ENCODE results near the gene SIGLEC5. TPM values are rescaled to one million over a fixed set of nuclear protein-coding genes. Genes with fewer than 3 reads are reported as not detected.

Gene SIGLEC5
- total RNA-seq, 4 donors from 2014 or later: 0.94 TPM; not detected in 3

DNA sequence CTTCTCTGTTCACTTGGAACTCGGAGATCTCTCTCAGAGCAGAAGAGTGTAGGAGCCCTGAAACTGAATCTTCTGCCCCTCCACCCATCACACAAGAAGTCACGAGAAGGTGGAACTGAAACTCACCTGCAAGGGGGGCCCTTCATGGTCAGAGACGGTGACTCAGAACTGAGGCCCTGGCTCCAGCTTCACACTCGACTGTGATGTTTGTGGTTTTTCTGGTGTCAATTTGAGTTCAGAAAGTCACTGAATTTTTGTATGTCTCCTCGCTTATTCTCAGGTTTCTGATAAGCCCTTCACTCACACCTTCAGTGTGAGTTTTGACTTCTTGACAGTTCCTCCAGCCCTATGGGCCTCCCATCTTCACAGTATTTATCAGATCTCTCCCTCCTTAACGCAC lies 23.1 kb downstream of the SIGLEC5 start:
- intact Hi-C loops (cut with DNase I): no loop called here
- no peaks in the 10 kb centered on the region for H3K36me3 ChIP-seq
- H3K4me1 ChIP-seq: no peaks in the 10 kb centered on the region
- no peak overlapping the region for H3K27ac ChIP-seq
- DNase-seq: no peak
- peaks cover 0 to 4% (median 0%) of the 10 kb centered on the region in 4 donors for H3K27me3 ChIP-seq
- H3K9me3 ChIP-seq: no peaks in the 10 kb centered on the region
- TF ChIP-seq CTCF (IDR thresholded peaks at IDR 0.05) (no peak), POLR2A (IDR thresholded peaks at IDR 0.05) (no peak)
- WGBS, 2 donors: 56 to 63% methylated on average over 4 to 5 of the region's 6 CpGs
- H3K4me3 ChIP-seq: no peak overlapping the region

GRCh38 chr19:51602189-51602854 lies 27.9 kb downstream of the SIGLEC5 start:
- Histone ChIP-seq H3K36me3 (no peaks in the 10 kb centered on the region), H3K4me3 (no peak overlapping the region), H3K4me1 (no peaks in the 10 kb centered on the region), H3K9me3 (no peaks in the 10 kb centered on the region), H3K27ac (no peak overlapping the region), H3K27me3 (peaks cover 0 to 46% (median 0%) of the 10 kb centered on the region in 4 donors)
- intact Hi-C loops (cut with DNase I): no loop called here
- no peak for DNase-seq
- 79 to 91% methylated on average over 19 to 20 of the region's 20 CpGs for WGBS, 2 donors
- no peak for TF ChIP-seq POLR2A (IDR thresholded peaks at IDR 0.05)
- no peak for TF ChIP-seq CTCF (IDR thresholded peaks at IDR 0.05)

GRCh38 chr19:51600940-51601580 lies 29.1 kb downstream of the SIGLEC5 start:
- Histone ChIP-seq H3K36me3 (no peaks in the 10 kb centered on the region), H3K27me3 (peaks cover 0 to 46% (median 0%) of the 10 kb centered on the region in 4 donors), H3K4me3 (peak overlapping the region in 1 of 4 donors; percentile 23), H3K4me1 (no peaks in the 10 kb centered on the region), H3K27ac (no peak overlapping the region), H3K9me3 (no peaks in the 10 kb centered on the region)
- no peak for DNase-seq
- no peak for TF ChIP-seq CTCF (IDR thresholded peaks at IDR 0.05)
- no peak for TF ChIP-seq POLR2A (IDR thresholded peaks at IDR 0.05)
- 44 to 45% methylated on average over 10 to 15 of the region's 59 CpGs for WGBS, 2 donors
- intact Hi-C loops (cut with DNase I): no loop called here

DNA sequence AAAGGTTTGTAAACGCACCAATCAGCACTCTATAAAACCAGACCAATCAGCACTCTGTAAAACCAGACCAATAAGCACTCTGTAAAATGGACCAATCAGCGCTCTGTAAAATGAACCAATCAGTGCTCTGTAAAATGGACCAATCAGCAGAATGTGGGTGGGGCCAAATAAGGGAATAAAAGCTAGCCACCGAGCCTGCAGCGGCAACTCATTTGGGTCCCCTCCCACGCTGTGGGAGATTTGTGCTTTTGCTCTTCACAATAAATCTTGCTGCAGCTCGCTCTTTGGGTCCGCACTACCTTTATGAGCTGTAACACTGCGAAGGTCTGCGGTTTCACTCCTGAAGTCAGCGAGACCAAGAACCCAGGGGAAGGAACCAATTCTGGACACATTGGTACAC lies 31.1 kb downstream of the SIGLEC5 start:
- DNase-seq: no peak
- Histone ChIP-seq H3K27me3 (peaks cover 0 to 46% (median 0%) of the 10 kb centered on the region in 4 donors), H3K9me3 (no peaks in the 10 kb centered on the region), H3K27ac (no peak overlapping the region), H3K36me3 (no peaks in the 10 kb centered on the region), H3K4me1 (peaks cover 3 to 9% (median 6%) of the 10 kb centered on the region in 3 donors), H3K4me3 (no peak overlapping the region)
- TF ChIP-seq CTCF (IDR thresholded peaks at IDR 0.05) (no peak), POLR2A (IDR thresholded peaks at IDR 0.05) (no peak)
- intact Hi-C loops (cut with DNase I): no loop called here
- 94% methylated on average over 10 of the region's 10 CpGs for WGBS, 2 donors

GRCh38 chr19:51598159-51598915 lies 31.9 kb downstream of the SIGLEC5 start:
- Histone ChIP-seq H3K27ac (no peak overlapping the region), H3K36me3 (no peaks in the 10 kb centered on the region), H3K9me3 (no peaks in the 10 kb centered on the region), H3K4me3 (no peak overlapping the region), H3K4me1 (peaks cover 8 to 16% (median 12%) of the 10 kb centered on the region in 3 donors), H3K27me3 (peaks cover 0 to 46% (median 0%) of the 10 kb centered on the region in 4 donors)
- no peak for DNase-seq
- no peak for TF ChIP-seq POLR2A (IDR thresholded peaks at IDR 0.05)
- no peak for TF ChIP-seq CTCF (IDR thresholded peaks at IDR 0.05)
- WGBS, 2 donors: 94% methylated on average over 17 of the region's 31 CpGs
- intact Hi-C loops (cut with DNase I): no loop called here
